ENCODE results near the gene WNT10A.

The WNT10A gene

DNA sequence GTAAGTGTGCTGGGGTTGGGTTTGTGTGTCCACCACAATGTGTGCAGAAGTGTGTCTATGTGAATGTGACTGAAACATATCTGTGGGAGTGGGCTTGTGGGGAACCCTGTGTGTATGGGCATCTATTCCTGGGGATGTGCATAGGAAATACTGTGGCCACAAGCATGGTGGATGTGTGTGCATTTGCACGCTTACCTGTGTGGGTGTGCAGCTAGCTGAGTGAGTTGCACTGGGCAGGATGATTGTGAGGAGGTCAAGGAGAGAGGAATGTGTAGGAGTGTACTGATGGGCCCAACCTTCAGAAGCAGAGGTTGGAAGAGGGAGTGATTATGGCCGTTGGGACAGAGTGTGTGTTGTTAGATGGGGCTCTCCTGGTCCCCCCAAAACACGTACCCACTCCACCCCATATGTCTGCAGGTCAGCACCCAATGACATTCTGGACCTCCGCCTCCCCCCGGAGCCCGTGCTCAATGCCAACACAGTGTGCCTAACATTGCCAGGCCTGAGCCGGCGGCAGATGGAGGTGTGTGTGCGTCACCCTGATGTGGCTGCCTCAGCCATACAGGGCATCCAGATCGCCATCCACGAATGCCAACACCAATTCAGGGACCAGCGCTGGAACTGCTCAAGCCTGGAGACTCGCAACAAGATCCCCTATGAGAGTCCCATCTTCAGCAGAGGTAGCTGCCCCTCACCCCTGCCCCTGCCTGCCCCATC is 1.2 kb downstream of the WNT10A start:
- TF ChIP-seq, protein P1, sequence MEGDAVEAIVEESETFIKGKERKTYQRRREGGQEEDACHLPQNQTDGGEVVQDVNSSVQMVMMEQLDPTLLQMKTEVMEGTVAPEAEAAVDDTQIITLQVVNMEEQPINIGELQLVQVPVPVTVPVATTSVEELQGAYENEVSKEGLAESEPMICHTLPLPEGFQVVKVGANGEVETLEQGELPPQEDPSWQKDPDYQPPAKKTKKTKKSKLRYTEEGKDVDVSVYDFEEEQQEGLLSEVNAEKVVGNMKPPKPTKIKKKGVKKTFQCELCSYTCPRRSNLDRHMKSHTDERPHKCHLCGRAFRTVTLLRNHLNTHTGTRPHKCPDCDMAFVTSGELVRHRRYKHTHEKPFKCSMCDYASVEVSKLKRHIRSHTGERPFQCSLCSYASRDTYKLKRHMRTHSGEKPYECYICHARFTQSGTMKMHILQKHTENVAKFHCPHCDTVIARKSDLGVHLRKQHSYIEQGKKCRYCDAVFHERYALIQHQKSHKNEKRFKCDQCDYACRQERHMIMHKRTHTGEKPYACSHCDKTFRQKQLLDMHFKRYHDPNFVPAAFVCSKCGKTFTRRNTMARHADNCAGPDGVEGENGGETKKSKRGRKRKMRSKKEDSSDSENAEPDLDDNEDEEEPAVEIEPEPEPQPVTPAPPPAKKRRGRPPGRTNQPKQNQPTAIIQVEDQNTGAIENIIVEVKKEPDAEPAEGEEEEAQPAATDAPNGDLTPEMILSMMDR (IDR thresholded peaks at IDR 0.05): no peak

DNA sequence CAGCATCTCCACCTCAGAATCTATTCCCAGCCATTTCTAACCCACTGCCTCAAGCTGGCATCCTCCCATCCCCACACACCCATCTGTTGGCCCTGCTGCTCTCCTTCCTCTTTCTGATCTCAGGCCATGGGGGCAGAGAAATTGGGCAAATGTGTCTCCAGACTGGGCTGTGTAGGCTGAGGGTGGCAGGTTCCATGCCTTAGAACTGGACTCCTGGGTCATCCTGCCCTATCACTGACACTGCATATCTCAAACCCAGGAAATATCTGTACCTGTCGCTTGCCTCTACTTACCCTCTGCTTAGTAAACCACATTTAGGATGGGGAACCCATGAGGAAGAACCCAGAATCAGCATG is 1.8 kb downstream of the WNT10A start:
- TF ChIP-seq, protein P1 (IDR thresholded peaks at IDR 0.05): no peak

DNA sequence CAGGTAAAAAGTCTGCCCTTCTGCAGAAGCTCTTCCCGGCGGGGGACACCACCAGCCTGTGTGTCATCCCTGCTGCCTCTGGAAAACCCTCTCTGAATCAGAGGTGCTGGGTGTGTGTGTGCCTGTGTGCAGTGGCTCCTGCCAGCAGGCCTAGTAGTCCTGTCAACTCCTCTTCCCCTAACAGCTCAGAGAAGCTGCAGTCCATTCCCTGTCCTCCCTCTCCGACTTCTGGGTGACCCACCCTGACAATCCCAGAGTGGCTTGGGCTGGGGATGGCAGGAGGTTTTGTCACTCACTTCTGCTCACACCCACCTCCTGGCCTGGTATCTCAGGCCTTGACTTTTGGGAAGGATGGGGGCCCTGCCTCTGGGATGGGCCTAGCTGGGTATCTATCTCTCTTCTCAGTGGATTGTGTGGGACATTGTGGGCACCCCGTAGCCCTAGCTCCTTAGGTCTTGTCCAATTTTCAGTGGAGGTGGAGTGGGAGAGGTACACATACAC is 2.3 kb downstream of the WNT10A start:
- TF ChIP-seq, protein P1 (IDR thresholded peaks at IDR 0.05): no peak

DNA sequence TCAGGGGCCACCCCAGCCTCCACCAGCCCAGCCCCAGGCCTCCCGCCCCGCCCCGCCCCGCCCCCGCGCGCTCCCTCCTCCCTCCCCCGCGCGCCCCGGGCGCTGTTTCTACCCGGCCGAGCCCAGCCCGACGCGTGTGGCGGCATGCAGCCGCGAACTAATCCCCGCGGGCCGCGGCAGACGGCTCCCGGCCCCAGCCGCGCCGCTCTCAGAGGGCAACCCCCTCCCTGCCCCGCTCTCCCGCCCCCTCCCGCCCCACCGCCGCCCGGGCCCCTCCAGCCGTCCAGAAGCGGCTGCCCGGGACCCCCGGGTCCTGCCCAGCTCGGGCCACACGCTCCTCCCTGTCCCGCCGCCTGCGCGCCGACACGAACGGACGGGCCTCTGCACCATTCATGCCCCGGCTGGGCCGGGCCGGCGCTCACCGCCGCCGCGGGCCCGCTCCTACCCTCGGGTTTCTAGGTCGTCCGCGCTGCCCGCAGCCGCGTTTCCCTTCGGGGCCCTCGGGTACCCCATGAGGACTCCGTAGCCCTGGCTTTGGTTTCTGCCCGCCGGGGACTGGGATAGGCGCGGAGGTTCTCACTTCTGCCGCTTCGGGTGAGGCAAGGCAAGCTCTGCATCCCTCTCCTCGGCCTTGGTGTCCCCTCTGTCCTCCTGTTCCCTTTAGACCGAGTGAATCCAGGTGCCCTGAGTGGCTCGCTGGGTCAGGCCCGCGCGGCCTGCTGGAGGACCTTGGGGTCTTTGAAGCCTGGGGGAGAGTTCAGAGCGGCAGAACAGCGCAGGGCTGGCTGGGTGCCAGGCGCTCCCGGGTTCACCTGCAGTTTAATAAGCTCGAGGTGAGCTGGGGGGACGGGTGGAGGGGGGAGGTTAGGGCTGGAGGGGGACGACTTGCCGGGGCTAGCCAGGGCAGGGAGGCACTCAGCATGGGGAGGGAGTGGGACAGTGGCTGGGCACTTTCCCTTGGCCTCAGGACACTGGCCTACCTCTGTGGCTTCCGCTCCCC is 3.1 kb downstream of the WNT10A start:
- TF ChIP-seq, protein P1 (IDR thresholded peaks at IDR 0.05): no peak

DNA sequence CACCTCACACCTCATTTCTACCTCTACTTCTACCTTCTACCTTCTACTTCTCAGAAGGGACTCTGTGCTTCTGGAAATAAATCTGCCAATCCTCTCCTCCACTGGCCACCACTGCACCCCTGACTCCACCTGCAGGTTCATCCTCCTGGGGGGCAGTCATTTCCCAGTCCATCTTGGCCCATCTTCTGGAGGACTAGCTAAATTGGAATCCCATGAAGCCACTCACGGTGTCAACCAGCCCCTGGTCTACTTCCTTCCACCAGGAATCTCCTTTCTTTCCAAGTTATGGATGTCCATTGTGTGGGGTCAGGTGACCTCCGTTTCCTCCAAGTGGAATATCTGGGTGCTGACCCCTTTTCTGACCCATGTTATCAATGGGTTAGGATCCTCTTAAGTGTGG is 3.9 kb downstream of the WNT10A start:
- TF ChIP-seq, protein P1 (IDR thresholded peaks at IDR 0.05): no peak

DNA sequence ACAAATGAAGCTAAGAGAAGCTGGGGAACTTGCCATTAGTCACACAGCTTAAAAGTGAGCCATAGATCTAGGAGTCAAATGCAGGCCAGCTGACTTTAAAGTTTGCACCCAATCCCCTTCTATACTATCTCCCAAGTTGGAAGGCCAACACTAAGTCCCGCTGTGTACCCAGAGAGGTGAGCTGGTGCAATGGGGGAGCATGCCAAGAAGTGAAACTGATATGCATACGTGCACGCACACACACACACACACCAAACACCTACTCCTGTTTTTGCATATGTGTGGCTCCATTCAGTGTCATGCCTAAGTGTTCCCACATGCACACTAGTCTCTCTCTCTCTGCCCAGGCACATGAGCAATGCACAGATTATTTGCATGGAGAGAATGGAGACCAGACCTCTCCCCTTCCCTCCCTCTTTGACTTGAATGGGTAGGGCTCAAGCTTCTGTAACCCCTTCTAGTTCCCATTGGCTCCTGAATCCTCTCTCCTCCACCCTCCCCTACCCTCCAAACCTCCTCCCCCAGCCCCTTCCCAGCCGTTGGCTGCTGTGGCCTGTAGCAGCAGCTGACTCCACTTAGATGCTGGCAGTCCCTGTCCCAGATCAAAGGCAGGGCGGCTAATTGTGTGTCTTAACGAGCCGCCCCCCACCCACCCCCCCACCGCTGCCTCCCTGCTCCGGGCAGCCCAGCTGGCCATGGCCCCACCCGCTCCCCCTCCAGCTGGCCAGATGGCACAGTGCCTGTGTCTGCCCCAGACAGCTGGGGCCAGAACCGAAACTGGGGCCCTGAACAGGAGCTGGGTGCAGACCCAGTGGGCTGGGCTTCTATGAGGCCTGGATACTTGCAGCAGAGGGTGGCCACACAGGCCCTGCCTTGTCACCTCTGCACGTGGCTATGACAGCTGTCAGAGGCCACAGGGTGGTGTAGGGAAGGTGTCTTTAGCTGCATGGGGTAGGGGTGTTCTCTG is 5.6 kb downstream of the WNT10A start:
- TF ChIP-seq, protein P1 (IDR thresholded peaks at IDR 0.05): no peak

DNA sequence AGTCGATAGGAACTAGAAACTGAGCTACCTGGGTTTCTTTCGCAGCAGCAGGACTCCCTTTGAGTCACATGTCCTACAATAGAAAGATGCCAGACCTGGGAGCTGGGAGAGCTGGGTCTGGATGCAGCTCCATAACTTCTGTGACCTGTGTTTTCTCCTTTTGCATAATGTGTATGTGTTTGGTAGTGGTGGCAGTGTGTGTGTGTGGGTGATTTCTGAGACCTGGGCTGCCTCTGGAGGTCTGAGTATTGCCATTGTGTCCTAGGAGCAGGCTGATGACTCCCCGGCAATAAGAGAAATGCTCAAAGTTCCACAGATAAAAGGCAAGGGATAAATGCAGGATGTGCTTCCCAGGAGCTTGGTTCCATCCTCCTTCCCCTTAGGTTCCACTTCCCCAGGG is 6.4 kb downstream of the WNT10A start:
- TF ChIP-seq, protein P1 (IDR thresholded peaks at IDR 0.05): no peak

Data from LNCAP (cell line).